HUES48 (cell line): Measurements from ENCODE around the gene OR2C1.

Experiments used
- H3K27ac ChIP-seq: one replicate; pipeline ENCODE4 v1.7.0; 2013; ENCODE audit warnings: low read depth, low read length, inconsistent platforms
- H3K27me3 ChIP-seq: 2 replicates; pipeline ENCODE4 v1.6.1; 2013; ENCODE audit warnings: mild to moderate bottlenecking, low read length; ENCODE audit not compliant: control insufficient read depth, insufficient read depth
- H3K36me3 ChIP-seq: 2 replicates; pipeline ENCODE4 v1.6.1; 2013; ENCODE audit warnings: low read length; ENCODE audit not compliant: control insufficient read depth, insufficient read depth
- H3K4me1 ChIP-seq: 2 replicates; pipeline ENCODE4 v1.6.1; 2013; ENCODE audit warnings: mild to moderate bottlenecking, low read length; ENCODE audit not compliant: control insufficient read depth, insufficient read depth
- H3K4me3 ChIP-seq: 2 replicates; pipeline ENCODE4 v1.5.1; 2013; ENCODE audit warnings: mild to moderate bottlenecking, low read depth, low read length
- H3K9ac ChIP-seq: 2 replicates; pipeline ENCODE4 v1.6.1; 2013; ENCODE audit warnings: mild to moderate bottlenecking, low read depth, low read length, moderate library complexity
- H3K9me3 ChIP-seq: 2 replicates; pipeline ENCODE4 v1.6.1; 2013; ENCODE audit warnings: low read length; ENCODE audit not compliant: control insufficient read depth, insufficient read depth

Gene OR2C1

GRCh38 chr16:3349175-3349574 is 6.5 kb upstream of the OR2C1 start:
- H3K4me3 ChIP-seq, result no peak overlapping the region
- no peak overlapping the region for H3K27ac ChIP-seq
- no peaks in the 10 kb centered on the region for H3K27me3 ChIP-seq
- no peaks in the 10 kb centered on the region for H3K9me3 ChIP-seq
- no peaks in the 10 kb centered on the region for H3K36me3 ChIP-seq
- H3K9ac ChIP-seq, result no peak overlapping the region
- no peaks in the 10 kb centered on the region for H3K4me1 ChIP-seq

- Histone ChIP-seq H3K9ac (no peak overlapping the region), H3K4me3 (no peak overlapping the region), H3K9me3 (peaks cover 16% of the 10 kb centered on the region), H3K27me3 (no peaks in the 10 kb centered on the region), H3K4me1 (no peaks in the 10 kb centered on the region), H3K36me3 (no peaks in the 10 kb centered on the region), H3K27ac (no peak overlapping the region)
Measured at GRCh38 chr16:3356118-3356517, 429 bp downstream of the OR2C1 start.

- peaks cover 18% of the 10 kb centered on the region for H3K9me3 ChIP-seq
- no peak overlapping the region for H3K4me3 ChIP-seq
- no peaks in the 10 kb centered on the region for H3K4me1 ChIP-seq
- H3K27me3 ChIP-seq, result no peaks in the 10 kb centered on the region
- no peaks in the 10 kb centered on the region for H3K36me3 ChIP-seq
- H3K27ac ChIP-seq, result no peak overlapping the region
- H3K9ac ChIP-seq, result no peak overlapping the region
Measured at GRCh38 chr16:3358871-3359270, 3.2 kb downstream of the OR2C1 start.

GRCh38 chr16:3362931-3363330 is 7.2 kb downstream of the OR2C1 start:
- peaks cover 10% of the 10 kb centered on the region for H3K9me3 ChIP-seq
- no peak overlapping the region for H3K27ac ChIP-seq

GRCh38 chr16:3363793-3364192 is 8.1 kb downstream of the OR2C1 start:
- Histone ChIP-seq H3K9ac (no peak overlapping the region), H3K36me3 (no peaks in the 10 kb centered on the region), H3K9me3 (peaks cover 10% of the 10 kb centered on the region), H3K27me3 (no peaks in the 10 kb centered on the region), H3K4me1 (no peaks in the 10 kb centered on the region), H3K4me3 (no peak overlapping the region), H3K27ac (no peak overlapping the region)

More at GRCh38 chr16:3362931-3363330, 7.2 kb downstream of the OR2C1 start:
- H3K4me1 ChIP-seq, result no peaks in the 10 kb centered on the region
- H3K27me3 ChIP-seq, result no peaks in the 10 kb centered on the region
- no peak overlapping the region for H3K9ac ChIP-seq
- no peak overlapping the region for H3K4me3 ChIP-seq
- no peaks in the 10 kb centered on the region for H3K36me3 ChIP-seq

GRCh38 chr16:3364774-3365427 is 9.2 kb downstream of the OR2C1 start:
- H3K27me3 ChIP-seq, result no peaks in the 10 kb centered on the region
- peak overlapping the region; percentile 30; the same call in 1 of the 2 replicates for H3K4me3 ChIP-seq
- H3K9me3 ChIP-seq, result peaks cover 10% of the 10 kb centered on the region
- H3K4me1 ChIP-seq, result no peaks in the 10 kb centered on the region
- H3K36me3 ChIP-seq, result no peaks in the 10 kb centered on the region
- H3K9ac ChIP-seq, result no peak overlapping the region
- H3K27ac ChIP-seq, result no peak overlapping the region

- Histone ChIP-seq H3K4me1 (no peaks in the 10 kb centered on the region), H3K9ac (no peak overlapping the region), H3K4me3 (no peak overlapping the region), H3K36me3 (no peaks in the 10 kb centered on the region), H3K27me3 (no peaks in the 10 kb centered on the region), H3K27ac (no peak overlapping the region), H3K9me3 (peaks cover 19% of the 10 kb centered on the region; the same call in 1 of the 2 replicates)
Measured at GRCh38 chr16:3369073-3369472, 13.4 kb downstream of the OR2C1 start.

GRCh38 chr16:3375680-3376079 is 20.0 kb downstream of the OR2C1 start:
- H3K9ac ChIP-seq, result no peak overlapping the region
- peaks cover 34% of the 10 kb centered on the region for H3K9me3 ChIP-seq
- no peaks in the 10 kb centered on the region for H3K36me3 ChIP-seq
- H3K4me1 ChIP-seq, result no peaks in the 10 kb centered on the region
- H3K27me3 ChIP-seq, result no peaks in the 10 kb centered on the region; the same call in 1 of the 2 replicates
- H3K4me3 ChIP-seq, result no peak overlapping the region
- no peak overlapping the region for H3K27ac ChIP-seq

- no peaks in the 10 kb centered on the region; the same call in 1 of the 2 replicates for H3K27me3 ChIP-seq
- no peak overlapping the region for H3K4me3 ChIP-seq
- H3K9ac ChIP-seq, result no peak overlapping the region
- H3K36me3 ChIP-seq, result peaks cover 11% of the 10 kb centered on the region
- H3K4me1 ChIP-seq, result no peaks in the 10 kb centered on the region
- H3K27ac ChIP-seq, result no peak overlapping the region
- H3K9me3 ChIP-seq, result peaks cover 50% of the 10 kb centered on the region
Measured at GRCh38 chr16:3377917-3378316, 22.2 kb downstream of the OR2C1 start.

- Histone ChIP-seq H3K27me3 (no peaks in the 10 kb centered on the region; the same call in 1 of the 2 replicates), H3K27ac (no peak overlapping the region), H3K4me3 (0 out of 2 replicates have a peak overlapping the region, but pooled peaks have one; percentile 29), H3K9ac (no peak overlapping the region), H3K4me1 (no peaks in the 10 kb centered on the region), H3K36me3 (peaks cover 44% of the 10 kb centered on the region), H3K9me3 (peaks cover 56% of the 10 kb centered on the region)
Measured at GRCh38 chr16:3383045-3383448, 27.4 kb downstream of the OR2C1 start.

GRCh38 chr16:3388325-3388724 is 32.6 kb downstream of the OR2C1 start:
- no peak overlapping the region for H3K4me3 ChIP-seq
- H3K36me3 ChIP-seq, result peaks cover 70% of the 10 kb centered on the region
- H3K9ac ChIP-seq, result no peak overlapping the region
- no peaks in the 10 kb centered on the region for H3K27me3 ChIP-seq
- peaks cover 23% of the 10 kb centered on the region for H3K9me3 ChIP-seq
- no peak overlapping the region for H3K27ac ChIP-seq
- H3K4me1 ChIP-seq, result no peaks in the 10 kb centered on the region
